Heart right ventricle (tissue), 16 donors: Measurements from ENCODE around the gene NUDT8. TPM values are rescaled to one million over a fixed set of nuclear protein-coding genes. Genes with fewer than 3 reads are reported as not detected.

Experiments
- ATAC-seq, 8 donors: fragments of 200-7000 bp; cut with Tn5 transposase; one replicate each; pipeline ENCODE4 v1.9.1; 2020; ENCODE audit warnings: mild to moderate bottlenecking in 8 of 8, moderate library complexity in 8 of 8, moderate number of reproducible peaks in 1 of 8
- DNase-seq, 2 donors: peaks; one replicate each; pipeline ENCODE4 v3.0.0-alpha.2; 2020
- H3K27ac ChIP-seq, 10 donors: fragments of 200-600 bp; sonication (generic) in 2 of 10; one replicate each; pipeline versions ENCODE4 v1.5.0 to v1.8.0; 2020 to 2022; ENCODE audit warnings: mild to moderate bottlenecking in 3 of 10
- H3K27me3 ChIP-seq, 7 donors: fragments of 200-600 bp; one replicate each; pipeline ENCODE4 v1.8.0; 2021 to 2022; ENCODE audit warnings: mild to moderate bottlenecking in 2 of 7
- H3K36me3 ChIP-seq, 9 donors: fragments of 200-600 bp; sonication (generic) in 1 of 9; one replicate each; pipeline versions ENCODE4 v1.5.0 to v1.8.0; 2020 to 2022; ENCODE audit warnings: mild to moderate bottlenecking in 2 of 9
- H3K4me1 ChIP-seq, 9 donors: fragments of 200-600 bp; sonication (generic) in 1 of 9; one replicate each; pipeline versions ENCODE4 v1.5.0 to v1.8.0; 2020 to 2022; ENCODE audit warnings: mild to moderate bottlenecking in 4 of 9
- H3K4me3 ChIP-seq, 10 donors: fragments of 200-600 bp; sonication (generic) in 2 of 10; one replicate each; pipeline versions ENCODE4 v1.5.0 to v1.8.0; 2020 to 2022; ENCODE audit warnings: mild to moderate bottlenecking in 7 of 10, moderate library complexity in 2 of 10
- H3K9me3 ChIP-seq, 11 donors: fragments of 200-600 bp in 10 of 11; sonication (generic) in 2 of 11; one replicate each; pipeline versions ENCODE4 v1.5.0 to v1.8.0; 2013 to 2022; ENCODE audit warnings: mild to moderate bottlenecking in 2 of 11, control low read depth in 1 of 11, moderate library complexity in 1 of 11
- WGBS, 2 donors: extraction: QIAGEN DNeasy Blood & Tissue Kit; methylation state at CpG; one replicate each; pipeline ENCODE4 v1.1.7; 2013; ENCODE audit warnings: inconsistent platforms in 1 of 2; 5-methylcytosine and 5-hydroxymethylcytosine counted together
- intact Hi-C, 10 donors: fragments of 100-400 bp; cut with DNase I; formaldehyde crosslinking; loops; one replicate each; pipeline versions ENCODE4 v1.11.1 to v1.14.2; 2022
- polyA plus RNA-seq, 2 donors: library from polyadenylated mRNA; stranded (reverse); fragments of 200-250 nt; gene quantifications; one replicate each; pipeline ENCODE4 v1.2.3, GENCODE V29; 2013
- total RNA-seq, 10 donors: library from RNA; stranded (reverse); fragmentation: NEBNext Ultra II Directional in 3 of 10; extraction: Animal tissue kit (Norgen Biotek cat#: 25700) in 3 of 10; gene quantifications; one replicate each; pipeline versions ENCODE4 v1.2.1 to v1.2.4, GENCODE V29; 2021 to 2023
- TF ChIP-seq, protein P1 (sequence below), 9 donors: fragments of 200-600 bp; sonication (generic) in 2 of 9; IDR thresholded peaks; one replicate each; pipeline versions ENCODE4 v1.5.0 to v1.8.0; 2021 to 2022; ENCODE audit warnings: antibody characterized with exemption in 9 of 9, mild to moderate bottlenecking in 5 of 9, moderate library complexity in 1 of 9
- donor health status: Arrhythmogenic right ventricular cardiomyopathy.
- donor health status: ischemic (EF 13 %, LVEDD 7.1; RV severe dilation, severe dysfunction).
- donor health status: healthy with polysubstance abuse.
- donor health status: DM: no; HTN: yes; CAD: no.
- donor health status: DM: no; HTN: no; CAD: no.
- donor health status: ischemic (EF 25% LVEDD 6.9; RV normal size, moderate dysfunction).
- donor health status: ischemic (EF 25% LVEDD 5.7; RV mildly dilated, moderate dysfunction).
- donor health status: healthy.
- donor health status: DM: yes; HTN: yes; CAD: no.
- donor health status: Ischemic cardiomyopathy.
- donor health status: ischemic (EF 35%, LVEDD 5.7; RV mildly dilated, moderate dysfunction).
- donor health status: nonischemic (EF 11% LVEDD 7.7; RV severe dilation, severe dysfunction).
- donor health status: DM: yes; HTN: yes; CAD: no.
- donor health status: PGD.
- donor health status: ischemic (EF 29% LVEDD 5.4; RV normal size, mild dysfunction).
- donor health status: nonischemic (EF 23%, LVEDD 6.1; RV moderate dilation, normal function).

NUDT8 gene
- total and polyA plus RNA-seq, 12 donors = 40.5 to 107 (median 51.7) TPM

DNA sequence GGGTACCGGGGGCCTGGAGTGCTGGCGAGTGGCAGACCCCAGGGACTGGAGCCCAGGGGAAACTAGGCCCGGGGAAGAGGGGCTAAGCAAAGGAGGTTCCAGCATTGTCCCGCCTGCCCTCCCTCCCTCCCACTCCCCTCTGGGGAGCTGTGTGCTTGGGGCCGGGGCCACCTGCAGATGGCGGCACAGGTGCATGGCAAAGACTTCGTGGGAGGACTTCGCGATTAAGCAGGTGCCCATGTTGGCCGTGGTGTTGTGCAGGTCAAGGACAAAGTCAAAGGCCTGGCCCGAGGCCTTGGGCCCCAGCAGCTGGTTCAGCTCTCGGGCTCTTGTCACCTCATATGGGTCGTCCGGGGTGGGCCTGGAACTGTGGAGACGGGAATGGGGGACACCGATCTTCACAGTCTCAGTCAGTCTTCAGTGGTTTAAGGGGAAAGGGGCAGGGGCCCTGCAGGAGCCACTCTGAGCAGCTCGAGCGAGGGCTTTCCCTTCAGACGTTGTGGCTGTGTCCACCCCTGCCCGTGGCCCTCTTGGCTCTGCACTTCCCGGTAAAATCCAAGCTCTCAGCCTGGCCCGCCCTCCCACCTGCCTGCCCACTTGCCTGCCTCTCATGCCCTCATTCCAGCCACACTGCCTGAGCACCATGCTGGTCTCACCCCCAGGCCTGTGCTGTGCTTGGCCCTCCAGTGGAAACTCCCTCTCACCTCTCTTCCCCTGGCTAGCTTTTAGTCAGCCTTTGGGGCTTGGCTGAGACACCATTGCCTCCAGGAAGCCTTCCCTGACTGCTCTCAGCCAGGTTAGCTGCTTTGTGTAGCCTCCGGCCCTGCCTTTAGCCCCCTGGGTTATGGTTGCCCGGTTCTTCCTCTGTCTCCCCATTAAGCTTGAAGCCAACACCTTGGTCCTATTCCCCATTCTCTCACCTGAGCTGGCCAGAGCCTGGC, 16.1 kb upstream of the NUDT8 start:
- H3K9me3 ChIP-seq = peaks cover 0 to 7% (median 0%) of the 10 kb centered on the region in 11 donors
- ATAC-seq (no peak), DNase-seq (no peak)
- H3K27ac ChIP-seq = no peak overlapping the region
- H3K4me1 ChIP-seq = peaks cover 0 to 36% (median 0%) of the 10 kb centered on the region in 9 donors
- 73 to 79% methylated on average over 24 of the region's 24 CpGs for WGBS, 2 donors
- TF ChIP-seq, protein P1, sequence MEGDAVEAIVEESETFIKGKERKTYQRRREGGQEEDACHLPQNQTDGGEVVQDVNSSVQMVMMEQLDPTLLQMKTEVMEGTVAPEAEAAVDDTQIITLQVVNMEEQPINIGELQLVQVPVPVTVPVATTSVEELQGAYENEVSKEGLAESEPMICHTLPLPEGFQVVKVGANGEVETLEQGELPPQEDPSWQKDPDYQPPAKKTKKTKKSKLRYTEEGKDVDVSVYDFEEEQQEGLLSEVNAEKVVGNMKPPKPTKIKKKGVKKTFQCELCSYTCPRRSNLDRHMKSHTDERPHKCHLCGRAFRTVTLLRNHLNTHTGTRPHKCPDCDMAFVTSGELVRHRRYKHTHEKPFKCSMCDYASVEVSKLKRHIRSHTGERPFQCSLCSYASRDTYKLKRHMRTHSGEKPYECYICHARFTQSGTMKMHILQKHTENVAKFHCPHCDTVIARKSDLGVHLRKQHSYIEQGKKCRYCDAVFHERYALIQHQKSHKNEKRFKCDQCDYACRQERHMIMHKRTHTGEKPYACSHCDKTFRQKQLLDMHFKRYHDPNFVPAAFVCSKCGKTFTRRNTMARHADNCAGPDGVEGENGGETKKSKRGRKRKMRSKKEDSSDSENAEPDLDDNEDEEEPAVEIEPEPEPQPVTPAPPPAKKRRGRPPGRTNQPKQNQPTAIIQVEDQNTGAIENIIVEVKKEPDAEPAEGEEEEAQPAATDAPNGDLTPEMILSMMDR (IDR thresholded peaks at IDR 0.05) = no peak
- intact Hi-C loops = loop anchor here in 1 of 10 donors (10.0 kb wide), 1 partner anchor 149 kb away; no protein-coding TSS in a partner anchor
- H3K27me3 ChIP-seq = peaks cover 0 to 36% (median 21%) of the 10 kb centered on the region in 7 donors
- H3K4me3 ChIP-seq = no peak overlapping the region
- no peaks in the 10 kb centered on the region for H3K36me3 ChIP-seq

DNA sequence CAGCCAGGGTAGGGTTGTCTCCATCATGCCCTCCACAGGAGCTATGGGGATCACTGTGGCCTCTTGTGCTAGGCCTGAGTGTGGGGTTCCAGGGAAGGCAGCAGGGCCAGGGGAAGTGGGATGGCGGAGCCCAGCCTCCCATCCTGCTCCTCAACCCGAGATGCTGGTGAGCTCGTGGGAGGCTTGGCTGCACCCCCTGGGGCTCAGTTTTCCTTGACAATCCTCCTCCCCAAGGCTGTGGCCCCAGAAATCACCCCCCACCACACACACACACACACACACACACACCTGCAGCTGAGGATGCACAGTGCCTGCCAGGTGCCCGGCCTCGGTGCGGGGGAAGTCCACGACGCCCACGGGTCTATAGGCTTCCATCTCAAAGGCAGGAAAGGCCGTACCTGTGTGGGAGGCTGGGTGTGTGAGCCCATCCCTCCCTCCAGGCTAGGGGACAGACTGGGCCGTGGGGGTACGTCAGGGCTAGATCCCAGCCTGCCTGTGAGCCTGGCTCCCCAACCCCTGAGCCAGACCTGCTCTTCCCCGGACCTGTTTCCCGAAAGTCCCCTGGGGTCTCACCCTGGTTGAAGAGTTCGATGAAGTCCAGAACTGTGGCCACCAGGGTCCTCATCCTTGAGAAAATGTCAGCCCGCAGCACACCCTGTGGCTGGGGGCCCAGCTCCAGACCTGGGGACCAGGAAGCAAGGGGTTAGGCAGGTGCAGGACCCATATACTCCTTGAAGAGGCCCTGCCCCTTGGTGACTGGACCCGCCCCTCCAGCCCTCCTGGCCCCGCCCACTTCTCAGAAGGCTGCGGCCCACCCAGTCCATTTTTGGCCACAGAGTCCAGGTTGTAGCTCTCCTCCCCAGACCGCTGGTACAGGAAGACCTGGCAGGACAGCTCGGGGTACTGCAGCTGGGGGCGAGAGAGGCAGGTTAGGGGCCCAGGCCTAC, 15.0 kb upstream of the NUDT8 start:
- ATAC-seq = no peak
- no peak for DNase-seq
- H3K27me3 ChIP-seq = peaks cover 0 to 39% (median 21%) of the 10 kb centered on the region in 7 donors
- no peak overlapping the region for H3K4me3 ChIP-seq
- H3K36me3 ChIP-seq = no peaks in the 10 kb centered on the region
- H3K9me3 ChIP-seq = peaks cover 0 to 7% (median 0%) of the 10 kb centered on the region in 11 donors
- H3K27ac ChIP-seq = no peak overlapping the region
- WGBS, 2 donors = 88 to 91% methylated on average over 22 of the region's 22 CpGs
- intact Hi-C loops = loop anchor here in 1 of 10 donors (10.0 kb wide), 1 partner anchor 150 kb away; no protein-coding TSS in a partner anchor
- H3K4me1 ChIP-seq = peaks cover 0 to 28% (median 0%) of the 10 kb centered on the region in 9 donors
- TF ChIP-seq, protein P1 (IDR thresholded peaks at IDR 0.05) = no peak

DNA sequence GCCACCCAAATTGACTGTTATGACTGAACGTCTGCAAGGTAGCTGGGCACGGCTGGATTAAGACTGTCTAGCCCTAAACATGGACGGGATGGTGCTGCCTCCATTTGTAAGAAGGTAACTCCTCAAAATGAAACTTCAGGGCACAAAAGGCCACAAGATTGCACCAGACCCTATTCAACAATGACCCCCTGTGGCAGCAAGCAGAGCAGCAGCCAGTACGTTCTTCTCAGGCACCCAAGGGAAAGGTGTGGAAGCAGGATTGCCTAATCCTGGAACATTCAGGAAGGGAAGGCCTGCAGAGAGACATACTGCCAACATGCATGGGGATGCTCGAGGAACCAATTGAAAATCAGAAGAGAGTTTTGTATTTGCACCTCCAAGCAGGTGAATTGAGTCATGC, 14.3 kb upstream of the NUDT8 start:
- H3K36me3 ChIP-seq = no peaks in the 10 kb centered on the region
- H3K4me1 ChIP-seq = peaks cover 0 to 21% (median 0%) of the 10 kb centered on the region in 9 donors
- ATAC-seq (no peak), DNase-seq (no peak)
- H3K27me3 ChIP-seq = peaks cover 0 to 46% (median 28%) of the 10 kb centered on the region in 7 donors
- H3K9me3 ChIP-seq = peaks cover 0 to 7% (median 0%) of the 10 kb centered on the region in 11 donors
- 83 to 86% methylated on average over 5 of the region's 5 CpGs for WGBS, 2 donors
- H3K4me3 ChIP-seq = no peak overlapping the region
- intact Hi-C loops = loop anchor here in 1 of 10 donors (10.0 kb wide), 1 partner anchor 151 kb away; no protein-coding TSS in a partner anchor
- TF ChIP-seq, protein P1 (IDR thresholded peaks at IDR 0.05) = no peak
- no peak overlapping the region for H3K27ac ChIP-seq
